Measurements from ENCODE around the gene ITFG1.
"Not testable (repeated sequence)": the region's sequence is repeated elsewhere in the genome, so short reads cannot be mapped to it uniquely, and the experiment has no call there.

- not testable (repeated sequence) for TF ChIP-seq CTCF, POLR2A (IDR thresholded peaks at IDR 0.05)
These were observed 18.0 kb downstream of the ITFG1 start for GRCh38 chr16:47442884-47443283.

Data from heart left ventricle (tissue), 13 donors.